Dermis microvascular lymphatic vessel endothelial cell (primary cell): ENCODE results near the gene ZNF621. TPM values are rescaled to one million over a fixed set of nuclear protein-coding genes. Genes with fewer than 3 reads are reported as not detected.

ENCODE experiments used
- total RNA-seq: library from RNA; depleted of rRNA; stranded (reverse); fragments of >200 nt; gene quantifications from 2 replicates; pipeline ENCODE4 v1.2.1, GENCODE V29; 2014

ZNF621 gene
- total RNA-seq, 1 donor from 2014 or later: 7.2 TPM

Other genes starting within 250 kb of the ZNF621 start
- 11.9 and 13.4 TPM in 2 replicates for gene EIF1B, start 215.3 kb upstream of the ZNF621 start, total RNA-seq
- 0.13 TPM in 1 of 2 replicates, not detected in the other for gene ENTPD3, start 137.8 kb upstream of the ZNF621 start, total RNA-seq
- gene RPL14, start 67.6 kb upstream of the ZNF621 start, total RNA-seq: 332 and 363 TPM in 2 replicates
- 5.8 and 6.1 TPM in 2 replicates for gene ZNF619, start 47.8 kb upstream of the ZNF621 start, total RNA-seq
- 5.6 and 5.8 TPM in 2 replicates for gene ZNF620, start 18.9 kb upstream of the ZNF621 start, total RNA-seq